HCT116 (cell line): ENCODE measurements around the gene COQ10B. TPM values are rescaled to one million over a fixed set of nuclear protein-coding genes. Genes with fewer than 3 reads are reported as not detected.
A peak's percentile ranks its signal among the peaks of the same experiment; 100 is the strongest.

Experiments used
- ATAC-seq: fragments of 200-7000 bp; cut with Tn5 transposase; 2 replicates; pipeline ENCODE4 v1.9.1; 2020; ENCODE audit warnings: mild to moderate bottlenecking, moderate library complexity
- Bru-seq: library from RNA; stranded (reverse); fragments of 400-500 nt; gene quantifications from one replicate; lab custom pipeline; 2021; lab: Mats Ljungman, UMichigan
- BruChase-seq, 2 experiments: library from RNA; stranded (reverse); fragments of 400-500 nt; gene quantifications; one replicate each; lab custom pipeline; 2021; lab: Mats Ljungman, UMichigan
- BruUV-seq: library from RNA; stranded (reverse); fragments of 400-500 nt; replicated peaks from 2 replicates; lab custom pipeline; 2021; lab: Mats Ljungman, UMichigan
- CTCF ChIA-PET: fragments of 300-600 bp; sonication (Branson Sonifier 250); formaldehyde crosslinking; loops from one replicate; lab custom pipeline; 2021; ENCODE audit warnings: antibody characterized with exemption; lab: Charles Lee
- POLR2A ChIA-PET: fragments of 300-600, 350-600 bp; sonication (Branson Sonifier 250); formaldehyde crosslinking; loops from one replicate; lab custom pipeline; 2021; ENCODE audit warnings: antibody characterized with exemption; lab: Charles Lee
- RAD21 ChIA-PET, 2 experiments: fragments of 300-600 bp; sonication (Branson Sonifier 250); formaldehyde crosslinking; loops; one replicate each; lab custom pipeline; 2023; ENCODE audit warnings: low total read pairs in 2 of 2; ENCODE audit not compliant: uncharacterized antibody in 2 of 2, unreplicated experiment in 2 of 2, low non-redundant PET in 1 of 2; lab: Charles Lee
- DNase-seq: peaks from one replicate; pipeline ENCODE4 v3.0.0-alpha.2; 2010; ENCODE audit warnings: low read depth, low spot score
- H2AFZ ChIP-seq: fragments of 200-600 bp; shearing (Covaris generic), sonication (generic); 2 replicates; pipeline ENCODE4 v1.6.1; 2017; ENCODE audit warnings: low read depth, mixed run types, mixed read lengths, antibody characterized with exemption, low read length; ENCODE audit not compliant: poor library complexity, severe bottlenecking
- H3K27ac ChIP-seq: 2 replicates; pipeline ENCODE4 v1.5.1; 2012; ENCODE audit warnings: low read depth, low read length
- H3K27me3 ChIP-seq: fragments of 200-600 bp; sonication (generic); 2 replicates; pipeline ENCODE4 v1.6.1; 2016; ENCODE audit warnings: mixed run types, low read length, mixed read lengths; ENCODE audit not compliant: insufficient read depth
- H3K36me3 ChIP-seq, 2 experiments: fragments of 200-500 bp in 1 of 2; fragments of 200-600 bp in 1 of 2; sonication (Bioruptor generic) in 1 of 2; sonication (generic) in 1 of 2; 2 replicates each; pipeline versions ENCODE4 v1.5.1 to v1.6.1; 2014 to 2016; ENCODE audit warnings: low read length in 2 of 2, inconsistent platforms in 1 of 2, mixed read lengths in 1 of 2, mixed run types in 1 of 2; ENCODE audit not compliant: insufficient read depth in 2 of 2, control insufficient read depth in 1 of 2
- H3K4me1 ChIP-seq, 2 experiments: fragments of 200-600 bp in 1 of 2; sonication (generic) in 1 of 2; 2 replicates each; pipeline versions ENCODE4 v1.5.1 to v1.6.1; 2012 to 2017; ENCODE audit warnings: low read length in 2 of 2, inconsistent platforms in 1 of 2, mild to moderate bottlenecking in 1 of 2, mixed read lengths in 1 of 2, mixed run types in 1 of 2, moderate library complexity in 1 of 2; ENCODE audit not compliant: insufficient read depth in 2 of 2, control insufficient read depth in 1 of 2
- H3K4me2 ChIP-seq: fragments of 200-600 bp; sonication (generic); 2 replicates; pipeline ENCODE4 v1.6.1; 2017; ENCODE audit warnings: mixed run types, low read length, mixed read lengths
- H3K4me3 ChIP-seq, 2 experiments: fragments of 200-600 bp in 1 of 2; sonication (generic) in 1 of 2; replicated peaks in 1 of 2; 2 replicates each; pipeline ENCODE4 v1.5.1; 2011 to 2016; ENCODE audit warnings: low read length in 2 of 2, control low read depth in 1 of 2, low read depth in 1 of 2, mild to moderate bottlenecking in 1 of 2, mixed read lengths in 1 of 2, mixed run types in 1 of 2
- H3K79me2 ChIP-seq: fragments of 200-600 bp; sonication (generic); 2 replicates; pipeline ENCODE4 v1.6.1; 2017; ENCODE audit warnings: mild to moderate bottlenecking, mixed run types, low read length, moderate library complexity, mixed read lengths; ENCODE audit not compliant: insufficient read depth
- H3K9ac ChIP-seq: fragments of 200-600 bp; sonication (generic); 2 replicates; pipeline ENCODE4 v1.6.1; 2016; ENCODE audit warnings: low read length, mixed read lengths
- H3K9me2 ChIP-seq: fragments of 200-600 bp; sonication (generic), shearing (Covaris generic); 2 replicates; pipeline ENCODE4 v1.6.1; 2017; ENCODE audit warnings: mixed run types, mild to moderate bottlenecking, moderate library complexity; ENCODE audit not compliant: insufficient read depth
- H3K9me3 ChIP-seq, 2 experiments: fragments of 200-500 bp in 1 of 2; fragments of 200-600 bp in 1 of 2; sonication (Bioruptor generic) in 1 of 2; sonication (generic) in 1 of 2; 2 replicates each; pipeline ENCODE4 v1.6.1; 2014 to 2017; ENCODE audit warnings: low read length in 2 of 2, mixed read lengths in 2 of 2, inconsistent platforms in 1 of 2, low read depth in 1 of 2, mild to moderate bottlenecking in 1 of 2, mixed run types in 1 of 2, moderate library complexity in 1 of 2; ENCODE audit not compliant: control insufficient read depth in 1 of 2, insufficient read depth in 1 of 2
- H4K20me1 ChIP-seq: fragments of 200-600 bp; sonication (generic), shearing (Covaris generic); 2 replicates; pipeline ENCODE4 v1.6.1; 2017; ENCODE audit warnings: mixed run types, mild to moderate bottlenecking, moderate library complexity; ENCODE audit not compliant: insufficient read depth
- CEBPB ChIP-seq: IDR thresholded peaks from 2 replicates; pipeline ENCODE4 v1.6.1; 2012; ENCODE audit warnings: low read depth
- ELF1 ChIP-seq: IDR thresholded peaks from 2 replicates; pipeline ENCODE4 v1.6.1; 2012; ENCODE audit warnings: low read depth, borderline replicate concordance
- EZH2 ChIP-seq: fragments of 200-600 bp; sonication (generic); IDR thresholded peaks from 2 replicates; pipeline ENCODE4 v1.6.1; 2017; ENCODE audit warnings: antibody characterized with exemption, mixed run types
- JUND ChIP-seq: IDR thresholded peaks from 2 replicates; pipeline ENCODE4 v1.6.1; 2012
- POLR2A ChIP-seq: IDR thresholded peaks from 2 replicates; pipeline ENCODE4 v1.7.0; 2011; ENCODE audit warnings: borderline replicate concordance; ENCODE audit not compliant: insufficient read depth, insufficient read length; ENCODE audit errors: extremely low read depth
- POLR2AphosphoS5 ChIP-seq: IDR thresholded peaks from 2 replicates; pipeline ENCODE4 v1.6.1; 2011; ENCODE audit warnings: mild to moderate bottlenecking, low read depth, low read length, moderate library complexity
- SIN3A ChIP-seq: IDR thresholded peaks from 2 replicates; pipeline ENCODE4 v1.6.1; 2012; ENCODE audit warnings: low read depth
- SP1 ChIP-seq: IDR thresholded peaks from 2 replicates; pipeline ENCODE4 v1.6.1; 2012; ENCODE audit warnings: low read depth
- TCF7L2 ChIP-seq: IDR thresholded peaks from 2 replicates; pipeline ENCODE4 v1.7.0; 2011; ENCODE audit warnings: borderline replicate concordance, inconsistent platforms; ENCODE audit not compliant: insufficient read depth, insufficient read length; ENCODE audit errors: extremely low read depth
- YY1 ChIP-seq: IDR thresholded peaks from 2 replicates; pipeline ENCODE4 v1.6.1; 2011; ENCODE audit warnings: low read length, low read depth, moderate library complexity, mild to moderate bottlenecking; ENCODE audit not compliant: insufficient replicate concordance; ENCODE audit errors: extremely low read depth
- ZFX ChIP-seq: fragments of 450-650 bp; IDR thresholded peaks from 2 replicates; pipeline ENCODE4 v1.6.1; 2017
- intact Hi-C: fragments of 100-400 bp; cut with micrococcal nuclease; formaldehyde crosslinking; loops from 2 replicates; pipeline ENCODE4 v1.10.0; 2022
- long read RNA-seq: library from polyadenylated mRNA; unstranded; transcript quantifications from one replicate; pipeline ENCODE4 v2.0.0, GENCODE V29; 2021; ENCODE audit not compliant: unreplicated experiment
- polyA plus RNA-seq: library from polyadenylated mRNA; unstranded; fragments of >200 nt; gene quantifications from 2 replicates; pipeline ENCODE4 v1.2.1, GENCODE V29; 2012; ENCODE audit warnings: missing spikeins
- total RNA-seq: library from RNA; stranded (reverse); gene quantifications from one replicate; pipeline ENCODE4 v1.2.1, GENCODE V29; 2021; ENCODE audit not compliant: unreplicated experiment
- TF ChIP-seq, protein P1 (sequence below): IDR thresholded peaks from 2 replicates; pipeline ENCODE4 v1.6.1; 2012; ENCODE audit warnings: low read depth
- TF ChIP-seq, protein P2 (sequence below): IDR thresholded peaks from 2 replicates; pipeline ENCODE4 v1.6.1; 2012

The COQ10B gene
- total RNA-seq (20.4 TPM), Bru-seq, nascent RNA (percentile 84 among the genes with signal in this experiment), BruChase-seq, experiment 1, labeled RNA remaining after a 6-hour chase (percentile 84 among the genes with signal in this experiment), BruChase-seq, experiment 2, labeled RNA remaining after a 2-hour chase (percentile 82 among the genes with signal in this experiment)
- 8.8 and 10.2 TPM in 2 replicates for polyA plus RNA-seq
- long read RNA-seq, transcript COQ10B-201 (5 exons, 2,239 nt) = major isoform, 68 of 72 reads
- long read RNA-seq, partial matches to known transcripts = 0 of 72 reads
- long read RNA-seq, other reads (novel, unspliced or antisense) = 3 of 72 reads

DNA sequence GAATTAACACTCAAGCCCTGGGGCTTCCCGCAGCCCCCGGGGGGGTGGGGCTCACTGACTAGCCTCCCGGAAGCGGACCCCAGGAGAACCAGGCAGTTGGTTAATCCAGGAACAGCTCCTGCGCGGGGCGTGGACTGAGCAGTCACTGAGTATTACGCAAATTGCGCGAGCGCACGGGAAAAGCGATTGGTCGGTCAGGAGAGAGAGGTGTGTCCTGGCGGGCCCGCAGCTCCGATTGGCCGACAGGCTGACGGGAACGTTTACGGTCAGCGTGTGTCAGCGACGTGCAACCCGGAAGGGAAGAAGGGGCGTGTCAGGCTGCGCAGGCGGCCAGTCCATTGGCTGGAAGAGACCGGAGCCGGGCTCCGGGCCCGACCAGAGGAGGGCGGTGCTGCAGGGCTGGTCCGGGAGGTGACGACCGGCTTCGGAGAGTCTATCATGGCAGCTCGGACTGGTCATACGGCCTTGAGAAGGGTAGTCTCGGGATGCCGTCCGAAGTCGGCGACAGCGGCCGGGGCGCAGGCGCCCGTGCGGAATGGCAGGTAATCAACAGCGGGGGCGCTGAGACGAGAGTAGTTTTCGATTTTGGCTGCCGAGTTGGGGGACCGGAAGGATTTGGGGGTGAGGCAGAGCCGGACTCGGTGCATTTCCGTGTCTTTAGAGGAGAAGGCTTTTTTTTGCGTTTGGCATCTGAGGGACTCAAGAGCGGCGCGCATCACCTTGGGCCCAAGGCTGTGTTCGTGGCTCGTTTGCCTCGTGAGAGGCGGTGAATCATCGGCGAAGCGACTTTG lies at the start of gene COQ10B:
Gene COQ10B, plus strand, starts transcription at position 430 of the 791 bp plus-strand sequence. Its CDS starts 9 bp downstream, at position 439.
- Histone ChIP-seq H3K4me1 (peaks cover 4 to 13% of the 10 kb centered on the region in 2 experiments; a peak in 2 of 4 replicates), H4K20me1 (no peaks in the 10 kb centered on the region), H3K27ac (peak within 1 kb of the TSS; percentile 70), H3K79me2 (peaks cover 44% of the 10 kb centered on the region), H3K4me3 (peak within 1 kb of the TSS; percentile 84 to 99), H3K9me2 (no peaks in the 10 kb centered on the region), H3K36me3 (no peaks in the 10 kb centered on the region), H3K9me3 (no peaks in the 10 kb centered on the region), H2AFZ (peak within 1 kb of the TSS; percentile 55), H3K27me3 (no peaks in the 10 kb centered on the region), H3K4me2 (peak within 1 kb of the TSS; percentile 84), H3K9ac (peak within 1 kb of the TSS; percentile 86)
- ChIA-PET POLR2A (interaction anchor here (0.8 to 1.3 kb wide), 7 partner anchors 14 to 63 kb away, joined by 3 to 14 read pairs (median 4); partner anchors contain the start of genes HSPD1, HSPE1, MOB4 and SF3B1), CTCF (no interaction called here), RAD21 (no interaction called here)
- BruUV-seq = no TSS peak
- ATAC-seq (peak; percentile 95), DNase-seq (peak; percentile 99)
- intact Hi-C loops = loop anchor here (1.0 kb wide), 2 partner anchors 18 to 47 kb away; partner anchors contain the start of genes HSPE1 and SF3B1
- TF ChIP-seq CEBPB (peak; percentile 92), SIN3A (peak; percentile 84), EZH2 (no peak), SP1 (peak; percentile 87), POLR2A (peak; percentile 53), POLR2AphosphoS5 (peak; percentile 81), TCF7L2 (no peak), YY1 (peak; percentile 77), ELF1 (peak; percentile 96), JUND (peak; percentile 12; the same call in 1 of the 2 replicates), ZFX (peak; percentile 37; the same call in 1 of the 2 replicates)
- TF ChIP-seq, protein P1, sequence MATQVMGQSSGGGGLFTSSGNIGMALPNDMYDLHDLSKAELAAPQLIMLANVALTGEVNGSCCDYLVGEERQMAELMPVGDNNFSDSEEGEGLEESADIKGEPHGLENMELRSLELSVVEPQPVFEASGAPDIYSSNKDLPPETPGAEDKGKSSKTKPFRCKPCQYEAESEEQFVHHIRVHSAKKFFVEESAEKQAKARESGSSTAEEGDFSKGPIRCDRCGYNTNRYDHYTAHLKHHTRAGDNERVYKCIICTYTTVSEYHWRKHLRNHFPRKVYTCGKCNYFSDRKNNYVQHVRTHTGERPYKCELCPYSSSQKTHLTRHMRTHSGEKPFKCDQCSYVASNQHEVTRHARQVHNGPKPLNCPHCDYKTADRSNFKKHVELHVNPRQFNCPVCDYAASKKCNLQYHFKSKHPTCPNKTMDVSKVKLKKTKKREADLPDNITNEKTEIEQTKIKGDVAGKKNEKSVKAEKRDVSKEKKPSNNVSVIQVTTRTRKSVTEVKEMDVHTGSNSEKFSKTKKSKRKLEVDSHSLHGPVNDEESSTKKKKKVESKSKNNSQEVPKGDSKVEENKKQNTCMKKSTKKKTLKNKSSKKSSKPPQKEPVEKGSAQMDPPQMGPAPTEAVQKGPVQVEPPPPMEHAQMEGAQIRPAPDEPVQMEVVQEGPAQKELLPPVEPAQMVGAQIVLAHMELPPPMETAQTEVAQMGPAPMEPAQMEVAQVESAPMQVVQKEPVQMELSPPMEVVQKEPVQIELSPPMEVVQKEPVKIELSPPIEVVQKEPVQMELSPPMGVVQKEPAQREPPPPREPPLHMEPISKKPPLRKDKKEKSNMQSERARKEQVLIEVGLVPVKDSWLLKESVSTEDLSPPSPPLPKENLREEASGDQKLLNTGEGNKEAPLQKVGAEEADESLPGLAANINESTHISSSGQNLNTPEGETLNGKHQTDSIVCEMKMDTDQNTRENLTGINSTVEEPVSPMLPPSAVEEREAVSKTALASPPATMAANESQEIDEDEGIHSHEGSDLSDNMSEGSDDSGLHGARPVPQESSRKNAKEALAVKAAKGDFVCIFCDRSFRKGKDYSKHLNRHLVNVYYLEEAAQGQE = no peak
- TF ChIP-seq, protein P2, sequence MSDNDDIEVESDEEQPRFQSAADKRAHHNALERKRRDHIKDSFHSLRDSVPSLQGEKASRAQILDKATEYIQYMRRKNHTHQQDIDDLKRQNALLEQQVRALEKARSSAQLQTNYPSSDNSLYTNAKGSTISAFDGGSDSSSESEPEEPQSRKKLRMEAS = peak; percentile 75
